Umbilical cord (tissue), 2 donors: Measurements from ENCODE around the gene MAP3K8. TPM values are rescaled to one million over a fixed set of nuclear protein-coding genes. Genes with fewer than 3 reads are reported as not detected.

Experiments
- DNase-seq: peaks from one replicate; pipeline ENCODE4 v3.0.0-alpha.2; 2015; ENCODE audit warnings: low spot score
- total RNA-seq: library from RNA; depleted of rRNA; stranded (reverse); fragments of >200 nt; gene quantifications from one replicate; pipeline ENCODE4 v1.2.3, GENCODE V29; 2014; ENCODE audit warnings: low replicate concordance; ENCODE audit not compliant: insufficient read depth

The MAP3K8 gene
- total RNA-seq = 76.6 TPM

DNA sequence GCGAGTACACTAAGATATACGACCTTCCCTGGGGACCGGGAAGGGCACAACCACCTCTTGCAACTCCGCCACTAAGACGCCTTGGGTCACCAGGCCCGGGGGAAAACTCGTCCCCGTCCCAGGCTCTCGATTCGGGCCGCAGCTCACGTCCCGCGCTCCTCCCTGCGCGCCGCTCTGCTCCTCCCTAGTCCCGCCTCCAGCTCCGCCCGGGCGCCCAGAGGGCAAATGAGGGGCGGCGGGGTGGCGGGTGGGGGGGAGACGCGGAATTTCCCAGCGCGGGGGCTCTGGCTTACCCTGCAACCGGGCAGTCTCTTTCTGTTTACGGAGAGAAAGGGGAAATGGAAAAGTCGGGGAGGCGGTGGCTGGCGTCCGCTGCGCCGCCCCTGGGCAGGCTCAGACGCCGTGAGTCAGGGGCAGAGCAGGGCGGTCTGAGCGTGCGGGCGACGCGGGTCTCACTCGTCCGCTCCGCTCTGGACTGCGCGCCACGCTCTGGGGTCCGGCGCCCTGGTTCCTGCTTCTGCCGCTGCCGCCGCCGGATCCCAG, at the start of gene MAP3K8:
TSS of gene MAP3K8 (plus strand) at position 455 of the 543 bp plus-strand sequence. CDS start 4,755 bp downstream, outside the sequence.
- DNase-seq = peak; percentile 96

DNA sequence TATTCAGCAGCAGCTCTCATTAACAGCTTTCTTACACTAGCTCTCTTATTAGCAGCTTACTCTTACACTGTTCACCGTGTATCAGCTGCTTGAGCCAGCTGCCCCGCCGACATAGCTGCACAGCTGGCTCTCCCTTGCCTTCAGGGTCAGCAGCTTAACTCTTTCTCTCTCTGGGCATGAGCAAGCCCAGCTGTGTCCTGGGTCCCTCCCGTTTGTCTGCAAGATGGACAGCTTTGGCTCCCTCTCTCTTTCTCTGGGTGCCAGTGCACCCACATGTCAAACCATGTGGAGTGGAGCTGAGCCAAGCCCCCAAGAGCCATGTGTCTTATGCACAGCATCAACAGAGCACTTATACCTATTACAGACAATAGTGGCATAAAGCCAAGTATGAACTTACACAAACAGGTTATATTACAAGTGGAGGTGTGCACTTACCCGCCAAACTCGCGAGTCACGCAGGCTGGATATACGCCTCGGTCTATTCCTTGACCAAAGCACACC, 49.2 kb upstream of the MAP3K8 start:
- no peak for DNase-seq

DNA sequence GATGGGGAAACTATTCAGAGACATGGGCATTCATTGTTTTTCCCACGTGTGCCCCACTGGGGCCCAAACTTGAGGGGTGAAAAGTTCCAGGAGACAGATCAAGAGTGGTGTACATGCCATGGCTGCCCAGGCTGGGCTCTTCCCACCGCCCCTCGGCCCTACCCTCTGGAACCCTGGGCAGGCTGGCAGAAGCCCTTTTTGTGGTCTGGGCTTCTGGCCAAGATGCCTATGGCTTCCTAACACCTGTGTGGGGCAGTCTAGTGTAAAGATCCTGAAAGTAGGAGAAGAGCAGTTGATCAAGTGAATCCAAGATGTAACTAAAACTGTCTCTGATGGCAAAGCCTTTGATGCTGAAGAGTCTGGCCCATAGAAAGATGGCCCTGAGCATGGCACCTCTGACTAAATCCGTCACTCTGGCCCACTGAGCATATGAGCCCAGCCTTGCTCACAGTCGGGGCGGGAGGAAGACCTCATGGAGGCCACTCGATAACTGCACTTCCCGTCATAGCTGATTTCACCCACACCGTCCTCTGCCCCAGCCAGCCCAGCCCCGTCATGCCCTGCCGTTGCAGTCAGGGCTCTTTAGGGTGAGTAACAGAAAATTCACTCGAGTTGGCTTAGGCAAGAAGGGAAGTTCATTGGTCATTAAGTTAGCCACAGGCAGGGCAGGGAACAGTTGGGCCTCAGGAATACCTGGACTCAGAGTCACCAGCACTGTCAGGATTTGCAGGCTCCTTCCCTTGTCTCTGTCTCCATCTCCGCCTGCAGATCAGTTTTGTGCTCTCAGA, 47.0 kb upstream of the MAP3K8 start:
- no peak for DNase-seq

DNA sequence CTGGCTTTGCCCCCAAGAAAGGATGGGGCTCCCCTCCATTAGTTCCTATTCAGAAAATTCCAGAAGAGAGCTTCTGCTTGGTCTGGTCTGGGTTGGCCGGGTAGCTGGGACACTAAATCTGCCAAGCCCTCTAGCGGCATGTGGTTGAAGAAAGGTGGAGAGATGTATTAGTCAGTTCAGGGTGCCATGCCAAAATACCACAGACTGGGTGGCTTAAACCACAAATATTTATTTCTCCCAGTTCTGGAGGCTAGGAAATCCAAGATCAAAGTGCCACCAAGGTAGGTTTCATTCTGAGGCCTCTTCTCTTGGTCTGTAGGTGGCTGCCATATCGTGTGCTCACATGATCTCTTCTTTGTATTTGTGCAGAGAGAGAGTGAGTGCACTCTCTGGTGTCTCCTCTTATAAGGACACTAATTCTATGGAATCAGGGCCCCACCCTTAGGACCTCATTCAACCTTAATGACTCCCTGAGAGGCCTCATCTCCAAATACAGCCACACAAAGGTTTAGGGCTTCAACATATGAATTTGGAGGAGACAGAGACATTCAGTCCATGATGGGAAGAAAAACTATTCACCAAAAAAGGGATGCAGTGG, 46.2 kb upstream of the MAP3K8 start:
- DNase-seq = no peak

DNA sequence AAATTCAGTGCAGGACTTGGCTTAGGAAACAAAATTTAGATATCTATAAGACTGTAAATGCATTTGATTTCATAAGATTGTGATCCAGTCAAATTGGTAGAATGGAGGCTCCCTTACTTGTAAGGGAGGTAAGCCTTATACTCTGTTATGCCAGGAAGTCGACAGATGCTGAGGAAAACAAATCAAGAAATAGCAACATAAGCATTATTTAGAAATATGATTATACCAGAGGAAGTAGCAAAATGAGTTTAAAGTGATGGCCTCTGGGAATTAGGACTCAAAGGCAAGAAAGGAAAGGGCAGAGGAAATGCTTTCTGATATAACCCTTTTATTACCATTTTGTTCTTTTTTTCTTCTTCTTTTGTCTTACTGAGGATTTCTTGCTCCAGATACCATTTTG, 44.4 kb upstream of the MAP3K8 start:
- no peak for DNase-seq

DNA sequence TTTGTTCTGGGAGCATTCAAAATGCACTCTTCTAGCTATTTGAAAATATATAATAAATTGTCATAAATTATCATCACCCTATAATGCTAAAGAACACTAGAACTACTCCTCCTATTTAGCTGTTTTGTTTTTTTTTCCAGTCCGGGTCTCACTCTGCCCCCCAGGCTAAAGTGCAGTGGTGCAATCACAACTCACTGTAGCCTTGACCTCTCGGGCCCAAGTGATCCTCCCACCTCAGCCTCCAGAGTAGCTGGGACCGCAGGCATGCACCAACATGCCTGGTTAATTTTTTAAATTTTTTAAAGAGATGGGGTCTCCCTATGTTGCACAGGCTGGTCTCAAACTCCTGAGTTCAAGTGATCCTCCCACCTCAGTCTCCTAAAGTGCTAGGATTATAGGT, 43.8 kb upstream of the MAP3K8 start:
- no peak for DNase-seq

DNA sequence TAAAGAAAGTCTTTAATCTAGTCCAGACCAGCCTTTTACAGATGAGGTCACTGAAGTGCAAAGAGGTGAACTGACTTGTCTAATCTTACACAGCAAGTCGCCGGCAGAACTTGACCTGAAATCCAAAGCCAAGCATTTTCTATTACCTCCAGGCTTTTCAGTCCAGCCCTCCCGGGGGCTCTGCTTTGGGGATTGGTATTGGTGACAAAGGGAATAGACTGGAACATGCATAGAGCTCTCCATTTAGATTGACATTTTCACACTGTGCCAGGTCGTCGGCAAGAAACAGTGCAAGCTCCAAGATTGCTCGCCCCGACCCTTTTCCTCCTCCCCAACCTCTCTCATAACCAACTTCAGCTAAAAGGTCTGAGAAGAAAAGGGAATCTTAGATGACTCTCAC, 42.7 kb upstream of the MAP3K8 start:
- DNase-seq = no peak

DNA sequence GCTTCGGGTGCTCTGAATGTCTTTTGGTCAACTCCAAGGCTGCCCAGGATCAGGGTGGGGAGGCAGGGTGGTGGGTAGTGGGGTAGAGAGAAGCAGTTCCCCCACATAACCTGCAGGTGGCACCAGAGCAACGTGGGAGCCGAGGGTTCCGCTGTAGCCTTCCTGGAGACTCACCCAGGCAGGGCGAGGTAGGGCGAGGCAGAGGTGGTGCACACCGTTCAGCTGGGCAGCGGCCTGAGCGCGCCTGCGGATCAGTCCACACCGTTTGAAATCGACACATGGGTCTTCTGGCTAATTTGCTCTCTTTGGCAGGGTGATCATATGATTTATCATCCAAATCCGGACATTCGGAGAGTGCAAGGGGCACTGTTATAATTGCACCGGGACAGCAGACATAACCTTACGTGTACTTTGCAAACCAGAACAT, 41.4 kb upstream of the MAP3K8 start:
- DNase-seq = peak; percentile 51

DNA sequence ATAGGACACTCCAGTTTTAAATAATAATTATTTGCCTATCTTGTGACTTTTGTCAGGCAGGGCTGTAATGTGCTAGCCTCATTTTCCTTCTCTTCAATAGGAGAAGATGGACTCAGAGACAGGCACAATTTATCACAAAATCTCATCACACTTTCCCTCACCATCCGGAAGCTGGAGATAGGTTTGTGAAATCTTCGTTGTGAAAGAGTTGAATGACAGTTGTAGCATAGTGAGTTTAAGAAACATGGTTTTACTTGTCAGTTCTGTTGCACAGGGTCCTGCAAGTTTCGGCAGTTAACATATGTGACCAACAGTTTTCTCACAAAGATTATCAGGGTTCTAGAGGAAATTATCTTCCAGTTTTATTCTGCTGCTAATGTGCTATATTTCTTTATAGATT, 37.7 kb upstream of the MAP3K8 start:
- no peak for DNase-seq

DNA sequence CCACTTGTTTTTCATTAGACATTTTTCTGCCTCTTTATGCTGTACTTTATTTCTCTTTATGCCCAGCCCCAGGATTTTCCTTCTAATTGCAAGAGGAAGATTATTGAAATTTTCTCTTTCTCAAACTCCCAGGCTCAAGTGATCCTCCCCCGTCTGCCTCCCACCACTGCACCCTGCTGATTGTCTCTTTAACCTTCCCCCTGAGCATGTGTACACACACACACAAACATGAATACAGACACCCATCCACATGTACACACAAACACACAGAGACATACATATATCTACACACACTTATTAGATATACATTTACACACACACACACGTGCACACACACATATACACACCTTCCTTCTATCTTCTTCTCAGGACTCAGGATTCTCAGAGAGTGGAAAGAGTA, 37.3 kb upstream of the MAP3K8 start:
- DNase-seq = no peak

DNA sequence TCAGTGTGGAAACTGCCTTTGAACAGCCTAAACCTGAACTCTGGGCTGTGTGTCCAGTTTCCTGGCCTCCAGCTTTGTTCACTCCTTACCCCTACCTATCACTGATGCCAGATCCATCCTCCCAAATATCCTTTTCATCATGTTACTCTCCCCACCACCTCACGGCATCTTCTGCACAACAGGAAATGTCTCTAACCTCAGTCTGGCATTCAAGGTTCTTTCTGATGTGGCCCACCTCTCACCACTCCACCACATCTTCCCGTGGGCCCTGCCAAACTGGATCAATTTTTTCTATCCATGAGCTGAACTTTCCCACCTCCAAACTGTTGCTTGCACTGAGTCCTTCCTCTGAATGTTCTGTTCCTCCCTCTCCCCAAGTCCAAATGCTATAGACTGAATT, 35.8 kb upstream of the MAP3K8 start:
- DNase-seq = no peak

DNA sequence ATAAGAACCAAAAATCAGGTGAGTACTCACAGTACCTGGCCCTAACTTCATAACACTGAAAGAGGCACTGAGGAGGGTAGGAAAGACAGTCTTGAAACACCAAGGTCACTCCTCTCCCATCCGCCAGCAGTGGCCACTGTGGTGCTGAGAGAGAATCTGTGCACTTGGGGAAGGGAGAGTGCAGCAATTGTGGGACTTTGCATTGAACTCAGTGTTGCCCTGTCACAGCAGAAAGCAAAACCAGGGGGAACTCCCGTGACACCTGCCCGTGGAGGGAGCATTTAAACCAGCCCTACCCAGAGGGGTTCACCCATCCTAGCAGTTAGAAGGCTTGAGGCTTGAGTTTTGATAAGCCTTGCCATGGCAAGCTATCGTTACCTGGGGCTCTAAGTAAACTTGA, 35.2 kb upstream of the MAP3K8 start:
- DNase-seq = no peak

DNA sequence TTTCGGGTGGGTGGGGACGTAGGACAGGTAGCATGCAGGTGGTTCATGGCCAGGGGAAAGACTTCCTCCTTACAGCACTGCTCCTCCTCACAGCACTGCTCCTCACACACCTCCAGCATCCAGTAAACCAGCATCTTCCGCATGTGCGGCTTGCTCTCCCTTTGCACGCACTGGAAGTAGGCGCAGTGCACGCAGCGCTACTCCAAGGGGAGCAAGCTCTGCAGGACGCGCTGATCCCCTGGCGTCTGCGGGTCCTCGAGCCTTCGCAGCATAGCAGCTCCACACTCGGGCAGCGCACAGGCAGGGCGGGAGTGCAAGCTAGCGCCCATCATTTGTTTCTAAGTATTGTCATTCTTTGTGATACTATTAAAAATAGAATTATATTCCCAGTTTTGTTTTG, 30.5 kb upstream of the MAP3K8 start:
- no peak for DNase-seq

DNA sequence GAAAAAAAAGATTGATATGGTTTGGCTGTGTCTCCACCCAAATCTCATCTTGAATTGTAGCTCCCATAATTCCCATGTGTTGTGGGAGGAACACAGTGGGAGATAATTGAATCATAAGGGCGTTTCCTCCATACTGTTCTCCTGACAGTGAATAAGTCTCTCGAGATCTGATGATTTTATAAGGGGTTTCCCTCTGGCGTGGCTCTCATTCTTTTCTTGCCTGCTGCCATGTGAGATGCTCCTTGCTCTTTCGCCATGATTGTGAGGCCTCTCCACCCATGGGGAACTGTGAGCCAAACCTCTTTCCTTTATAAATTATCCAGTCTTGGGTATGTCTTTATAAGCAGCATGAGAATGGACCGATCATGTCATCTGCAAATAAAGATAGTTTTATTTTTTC, 29.4 kb upstream of the MAP3K8 start:
- DNase-seq = no peak

DNA sequence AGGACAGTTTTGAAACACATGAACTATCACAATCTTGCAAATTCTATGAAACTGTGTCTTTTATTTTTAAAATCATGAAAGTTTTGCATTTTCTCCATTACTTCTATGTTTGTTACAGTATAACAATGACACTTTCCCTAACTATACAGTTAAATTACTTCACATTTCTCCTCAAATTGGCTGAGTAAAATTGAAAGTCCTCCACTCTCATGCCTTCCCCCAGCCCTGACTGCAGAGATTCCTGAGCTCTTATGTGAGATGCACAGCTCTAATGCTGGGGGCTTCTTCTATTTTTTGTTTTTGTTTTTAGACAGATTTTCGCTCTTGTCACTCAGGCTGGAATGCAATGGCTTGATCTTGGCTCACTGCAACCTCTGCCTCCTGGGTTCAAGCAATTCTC, 22.7 kb upstream of the MAP3K8 start:
- DNase-seq = no peak

DNA sequence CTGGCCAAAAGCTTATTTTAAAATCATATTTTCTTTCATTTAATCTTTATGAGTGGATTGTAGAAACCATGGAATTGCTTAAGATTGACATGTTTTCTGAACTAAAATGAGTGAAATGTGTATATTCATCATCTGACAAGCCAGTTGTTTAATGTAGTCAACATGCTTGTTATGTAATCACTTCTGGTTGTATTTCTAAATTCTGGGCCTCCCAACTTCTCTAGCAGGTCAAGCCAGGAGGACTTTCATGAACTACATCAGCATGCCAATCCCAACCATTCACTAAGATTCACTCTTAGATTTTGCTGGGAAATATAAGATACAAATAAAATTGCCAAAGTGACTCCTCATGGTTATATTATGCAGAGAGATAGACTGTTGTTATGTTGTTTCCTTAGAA, 21.1 kb upstream of the MAP3K8 start:
- DNase-seq = no peak

DNA sequence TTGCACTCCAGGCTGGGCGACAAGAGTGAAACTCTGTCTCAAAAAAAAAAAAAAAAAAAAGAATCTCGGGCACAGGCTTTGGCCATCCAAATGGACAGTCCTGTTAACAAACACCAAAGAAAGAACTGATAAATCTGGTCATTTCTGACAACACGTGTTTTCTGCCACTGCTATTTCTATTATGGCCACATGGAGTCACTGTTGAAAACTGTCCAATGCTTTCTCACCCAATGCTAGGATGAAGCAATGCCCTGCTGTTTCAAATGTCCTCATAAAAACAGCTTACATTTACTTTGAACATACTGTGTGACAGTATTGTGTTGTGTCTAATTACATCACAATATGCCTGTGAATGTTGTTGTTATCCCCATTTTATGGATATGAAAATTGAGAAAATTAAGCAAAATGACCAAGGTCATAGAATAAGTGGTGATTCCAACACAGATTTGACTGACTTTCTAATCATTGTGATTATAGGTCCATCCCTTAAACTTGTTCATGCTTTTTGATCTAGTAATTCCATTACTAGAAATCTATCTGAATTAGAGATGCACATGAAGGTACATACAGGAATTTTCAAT, 19.9 kb upstream of the MAP3K8 start:
- DNase-seq = peak; percentile 66

DNA sequence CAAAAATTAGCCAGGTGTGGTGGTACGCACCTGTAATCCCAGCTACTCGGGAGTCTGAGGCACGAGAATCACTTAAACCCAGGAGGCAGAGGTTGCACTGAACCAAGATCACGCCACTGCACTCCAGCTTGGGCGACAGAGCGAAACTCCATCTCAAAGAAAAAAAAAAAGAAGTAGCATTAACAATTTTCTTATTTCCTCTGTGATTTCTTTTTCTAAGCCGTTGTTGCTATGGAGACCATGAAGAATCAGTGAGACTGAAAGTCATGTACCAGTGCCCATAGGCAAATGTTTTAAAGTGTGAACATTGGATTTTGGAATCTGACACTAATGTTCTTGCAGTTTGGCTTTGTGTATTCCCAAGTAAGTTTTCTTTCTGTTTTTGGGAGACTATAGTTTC, 18.4 kb upstream of the MAP3K8 start:
- no peak for DNase-seq

DNA sequence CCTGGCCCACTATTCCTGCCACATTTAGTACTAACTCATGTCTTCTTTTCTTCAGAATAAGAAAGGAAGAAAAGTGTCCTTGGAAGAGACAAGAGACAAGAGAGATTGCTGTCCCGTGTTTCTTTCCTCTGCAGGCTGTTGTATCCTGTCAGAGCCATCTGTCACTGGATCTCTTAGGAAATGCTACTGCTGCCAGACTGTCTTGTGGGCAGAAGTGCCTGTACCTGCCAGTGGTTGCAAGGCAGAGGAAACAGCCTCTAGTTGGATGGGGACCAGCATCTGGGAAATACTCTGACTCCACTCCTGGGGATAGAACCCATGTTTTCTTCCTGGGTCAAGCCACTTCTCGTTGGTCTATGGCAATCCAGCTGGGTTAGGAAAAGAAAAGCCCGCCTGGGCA, 16.7 kb upstream of the MAP3K8 start:
- DNase-seq = no peak

DNA sequence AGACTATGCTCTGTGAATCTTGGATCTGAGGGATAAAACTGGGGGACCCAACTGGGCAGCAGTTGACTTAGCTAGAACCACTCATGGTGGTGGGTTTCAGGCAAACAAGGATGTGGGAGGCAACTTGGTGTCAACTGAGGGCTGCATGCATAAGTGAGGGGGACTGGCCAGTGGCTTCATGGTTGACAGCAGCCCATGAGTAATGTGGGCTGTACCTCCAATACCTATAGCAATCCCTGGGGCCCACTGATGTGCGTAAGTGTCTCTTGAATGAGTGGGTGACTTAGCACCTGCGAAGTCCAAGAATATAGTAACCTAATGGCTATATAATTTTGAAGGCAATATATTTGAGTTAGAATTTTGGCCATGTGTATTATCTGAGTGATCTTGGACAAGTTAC, 13.7 kb upstream of the MAP3K8 start:
- no peak for DNase-seq

DNA sequence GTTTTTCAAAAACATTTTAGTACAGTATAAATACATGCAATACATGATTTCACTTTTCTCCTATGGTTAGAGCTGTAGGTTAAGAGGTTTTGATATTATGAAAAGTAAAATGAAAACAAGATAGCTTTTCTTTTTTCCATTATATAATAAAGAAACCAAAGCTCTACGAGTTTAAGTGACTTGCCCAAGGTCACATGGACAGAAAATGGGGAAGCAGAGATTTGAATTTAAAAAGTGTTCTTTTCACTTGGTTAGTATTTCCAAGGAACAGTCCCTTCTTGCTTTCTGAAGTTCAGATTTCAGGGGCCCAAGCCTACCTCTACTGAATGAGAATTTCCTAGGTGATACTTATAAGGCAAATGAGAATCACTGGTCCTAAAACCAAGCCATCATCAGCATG, 13.2 kb upstream of the MAP3K8 start:
- DNase-seq = no peak

DNA sequence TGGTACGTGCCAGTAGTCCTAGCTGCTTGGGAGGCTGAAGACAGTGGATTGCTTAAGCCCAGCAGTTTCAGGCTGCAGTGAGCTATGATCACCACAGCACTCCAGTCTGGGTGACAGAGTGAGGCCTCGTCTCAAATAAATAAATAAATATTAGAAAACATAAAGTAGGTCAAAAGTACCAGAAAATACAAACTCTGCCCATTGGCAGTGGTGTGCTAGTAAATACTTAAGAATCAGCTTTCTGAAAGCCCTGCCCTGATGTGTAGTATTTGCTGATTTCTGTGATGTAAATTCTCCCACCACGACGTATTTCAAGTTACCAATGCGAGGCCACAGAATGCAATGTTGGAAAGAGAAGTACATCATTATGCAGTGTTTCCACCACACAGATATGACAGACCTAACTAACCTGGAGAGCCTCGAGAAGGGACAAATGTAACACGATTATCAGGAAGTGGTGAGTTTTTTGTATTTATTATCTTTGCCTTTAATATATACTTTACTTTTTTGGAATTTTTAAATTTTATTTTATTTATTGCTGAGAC, 11.8 kb upstream of the MAP3K8 start:
- DNase-seq = no peak
